Activated naive CD4-positive, alpha-beta T cell (primary cell): ENCODE results near the gene TSFM.
"Not testable (repeated sequence)": the region's sequence is repeated elsewhere in the genome, so short reads cannot be mapped to it uniquely, and the experiment has no call there.

Source experiments
- DNase-seq, 4 experiments: peaks; one replicate each; lab custom pipeline; 2025; lab: John Stamatoyannopoulos, UW

TSFM gene

DNA sequence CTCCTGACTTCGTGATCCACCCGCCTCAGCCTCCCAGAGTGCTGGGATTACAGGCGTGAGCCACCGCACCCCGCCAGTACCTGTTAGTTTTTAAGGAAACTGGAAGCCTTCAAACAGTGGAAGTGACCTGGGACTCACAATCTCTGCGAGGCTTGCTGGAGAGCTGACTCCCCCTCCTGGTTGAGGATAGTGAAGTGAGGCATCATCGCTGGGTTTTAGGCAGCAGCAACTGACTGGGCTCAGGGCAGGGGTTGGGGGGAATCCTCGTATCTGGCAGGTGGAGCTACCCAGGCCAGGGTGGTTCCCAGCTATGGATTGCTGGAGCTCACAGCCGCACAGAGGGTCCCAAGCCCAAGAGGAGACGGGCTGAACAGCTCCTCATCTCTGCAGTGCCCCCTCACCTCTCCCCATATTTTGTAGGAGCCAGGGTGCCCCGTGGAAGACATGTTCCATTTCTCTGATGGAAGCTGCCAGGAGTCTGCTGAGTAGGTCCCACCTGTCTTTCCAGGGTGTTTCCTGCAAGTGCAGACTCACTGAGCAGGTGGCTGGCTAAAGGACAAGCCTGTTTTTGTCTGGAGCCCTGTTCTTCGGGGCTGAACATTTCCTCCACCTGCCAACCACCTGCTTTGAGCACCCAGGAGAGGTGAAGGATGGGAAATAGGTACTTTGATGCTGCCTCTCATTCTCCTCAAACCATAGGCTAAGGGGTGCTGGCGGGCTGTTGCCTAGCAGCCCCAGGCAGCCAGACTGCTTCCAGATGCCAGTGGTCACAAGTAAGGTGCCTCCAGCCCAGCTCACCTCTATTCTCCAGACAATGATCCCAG, 32.8 kb downstream of the TSFM start:
- DNase-seq, result no peak

- no peak for DNase-seq
These were observed 33.6 kb downstream of the TSFM start for GRCh38 chr12:57816001-57816854.

- no peak for DNase-seq
These were observed 34.2 kb downstream of the TSFM start for GRCh38 chr12:57816855-57817151.

DNA sequence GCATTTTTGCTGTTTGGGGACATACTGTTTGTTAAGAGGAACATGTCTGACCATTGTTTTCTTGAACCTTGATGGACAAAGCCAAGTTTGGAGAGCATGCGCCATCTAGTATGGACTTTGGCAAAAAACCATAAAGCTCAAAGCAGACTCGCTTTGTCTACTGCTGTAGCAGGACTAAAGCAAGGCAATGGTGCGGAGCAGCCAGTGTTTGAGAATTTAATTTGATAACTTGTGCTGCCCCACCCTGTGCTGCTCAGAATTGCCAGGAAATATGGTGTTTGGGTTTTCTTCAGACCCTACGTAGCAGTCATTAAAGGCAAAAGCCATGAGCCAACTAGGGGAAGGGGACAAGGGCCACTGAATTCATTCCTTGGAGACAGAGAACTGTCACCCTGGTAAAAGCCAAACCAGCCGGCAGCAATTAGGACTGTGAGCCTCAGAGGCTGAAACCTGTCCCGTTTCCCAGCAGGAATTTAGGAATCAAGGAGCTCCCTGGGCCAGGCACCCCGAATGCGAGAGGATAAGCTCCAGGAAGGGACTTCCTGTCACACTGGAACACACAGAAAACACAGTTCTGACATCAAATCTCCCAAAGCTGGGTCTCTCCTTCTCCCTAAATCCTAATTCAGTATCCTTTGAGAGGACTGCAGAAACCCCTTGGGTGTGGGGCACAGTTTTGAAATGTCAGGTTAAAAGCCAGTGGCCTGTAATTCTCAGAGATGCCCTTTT, 34.8 kb downstream of the TSFM start:
- DNase-seq, result no peak

GRCh38 chr12:57817990-57818331, 35.4 kb downstream of the TSFM start:
- not testable (repeated sequence) for DNase-seq

GRCh38 chr12:57820119-57820518, 37.5 kb downstream of the TSFM start:
- not testable (repeated sequence) for DNase-seq

DNA sequence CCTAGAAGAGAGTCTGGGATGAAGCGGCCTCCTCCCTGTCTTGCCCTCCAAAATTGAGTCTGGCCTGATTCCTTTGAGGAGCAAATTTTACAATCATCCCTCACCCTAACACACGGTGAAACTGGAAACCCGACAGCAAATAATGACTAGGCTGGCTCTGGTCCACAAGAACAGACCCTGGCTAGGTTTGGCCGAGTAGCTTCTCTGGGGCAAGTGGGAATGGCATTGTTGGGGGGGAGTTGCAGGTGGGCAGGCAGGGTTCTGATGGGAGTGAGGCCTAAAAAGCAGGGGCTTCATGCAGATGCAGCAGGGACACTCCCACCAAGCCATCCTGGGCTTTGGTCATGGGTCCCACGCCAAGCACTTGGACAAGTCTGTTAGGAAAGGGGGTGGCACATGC, 38.4 kb downstream of the TSFM start:
- DNase-seq, result not testable (repeated sequence)

- DNase-seq, result no peak
These were observed 39.1 kb downstream of the TSFM start for GRCh38 chr12:57821474-57822214.

DNA sequence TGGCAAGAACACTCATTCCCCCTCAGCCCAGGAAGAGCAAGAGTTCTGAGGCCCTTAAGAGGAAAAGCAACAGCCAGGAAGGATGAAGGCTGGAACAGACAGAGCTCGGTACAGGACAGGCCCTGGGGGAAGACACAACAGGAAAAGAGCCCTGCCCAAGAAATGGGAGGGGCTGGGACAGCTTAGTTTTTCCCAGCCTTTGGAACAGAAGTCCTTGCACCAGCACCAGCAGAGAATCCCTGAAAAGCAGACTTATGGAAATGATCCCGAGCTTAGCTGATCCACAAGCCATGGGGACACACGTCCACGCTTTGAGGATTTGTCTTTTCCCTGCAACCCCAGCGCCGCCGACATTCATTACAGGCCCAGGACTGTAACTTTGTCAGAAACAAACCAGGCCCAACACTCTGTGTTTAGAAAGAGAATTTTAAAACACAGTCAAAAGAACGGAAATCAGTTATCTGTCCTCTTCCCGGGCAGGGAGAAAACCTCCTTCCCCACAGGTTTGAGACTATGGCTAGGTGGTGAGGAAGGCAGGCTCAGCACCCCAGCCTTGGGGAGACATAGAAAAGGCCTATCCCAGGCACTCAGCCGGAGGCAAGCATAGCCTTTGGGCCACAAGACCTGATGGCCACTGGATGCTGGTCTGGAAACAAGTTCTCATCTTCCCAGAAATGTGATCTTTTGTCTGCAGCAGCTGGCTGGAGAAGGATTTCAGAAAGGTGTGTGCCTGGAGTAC, 40.0 kb downstream of the TSFM start:
- no peak for DNase-seq

DNA sequence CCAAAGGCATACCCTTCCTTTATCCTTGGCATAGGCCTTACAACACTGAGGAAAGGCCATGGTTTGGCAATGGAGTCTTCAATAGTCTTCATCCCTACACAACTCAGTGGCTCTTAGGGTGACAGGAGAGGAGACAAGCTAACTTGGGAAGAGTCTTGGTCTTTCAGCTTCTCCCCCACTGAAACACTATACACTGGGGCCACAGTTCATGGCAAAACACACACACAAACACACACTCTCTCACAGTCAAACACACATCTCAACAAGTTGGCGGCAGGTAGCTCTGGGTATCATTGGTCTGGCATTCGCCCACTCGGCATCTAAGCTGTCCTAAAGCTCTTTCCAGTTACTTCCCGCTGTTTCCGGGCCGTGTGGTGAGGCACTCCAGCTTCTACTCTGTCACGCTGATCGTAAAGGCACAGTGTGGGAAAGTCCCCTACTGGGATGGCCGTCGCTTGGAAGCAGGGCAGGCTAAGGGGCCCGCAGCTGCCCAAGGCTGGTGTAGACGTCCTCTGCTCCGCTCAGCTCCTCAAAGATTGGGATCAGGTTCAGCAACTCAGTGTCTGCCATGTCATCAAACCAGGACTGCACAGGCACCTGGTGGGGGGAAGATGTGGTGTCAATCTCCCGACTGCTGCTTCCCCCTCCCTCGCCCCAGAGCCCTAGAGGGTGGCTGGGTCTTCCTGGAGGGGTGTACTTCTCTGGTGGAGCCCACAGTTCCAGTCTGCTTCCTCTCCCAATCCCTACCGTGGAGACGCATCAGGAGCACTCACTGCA, 40.7 kb downstream of the TSFM start:
- no peak for DNase-seq

DNA sequence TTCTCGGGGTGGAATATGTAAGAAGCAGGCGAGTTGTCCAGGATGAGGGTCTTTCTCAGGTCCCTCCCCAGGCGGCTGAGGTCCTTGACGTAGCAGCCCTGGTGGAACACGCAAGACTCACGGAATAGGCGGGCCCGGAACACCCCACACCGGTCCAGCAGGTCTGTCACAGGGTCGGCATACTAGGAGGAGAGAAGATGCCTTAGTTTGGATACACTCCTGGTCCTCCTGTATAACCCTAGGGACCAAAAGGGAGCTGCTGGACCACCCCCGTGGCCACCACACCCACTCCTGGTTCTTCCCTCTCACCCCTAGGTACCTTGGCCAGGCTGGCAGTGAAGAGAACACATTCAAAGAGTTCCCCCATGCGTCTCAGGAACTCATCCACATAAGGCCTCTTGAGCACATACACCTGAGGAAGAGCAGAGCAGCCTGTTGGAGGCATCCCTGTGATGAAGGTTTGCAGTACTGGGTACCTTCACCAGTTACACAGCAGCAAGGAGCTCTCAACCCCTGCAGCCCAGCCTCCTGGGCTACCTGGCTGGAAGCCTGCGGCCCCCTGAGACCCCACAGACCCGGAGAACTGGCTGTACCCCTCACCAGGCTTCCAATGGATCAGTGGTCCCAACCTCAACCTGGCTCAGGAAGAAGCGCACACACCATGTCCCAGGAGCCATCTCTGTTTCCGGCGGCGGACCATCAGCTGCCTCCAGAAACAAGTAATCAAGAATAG, 41.5 kb downstream of the TSFM start:
- DNase-seq, result no peak

DNA sequence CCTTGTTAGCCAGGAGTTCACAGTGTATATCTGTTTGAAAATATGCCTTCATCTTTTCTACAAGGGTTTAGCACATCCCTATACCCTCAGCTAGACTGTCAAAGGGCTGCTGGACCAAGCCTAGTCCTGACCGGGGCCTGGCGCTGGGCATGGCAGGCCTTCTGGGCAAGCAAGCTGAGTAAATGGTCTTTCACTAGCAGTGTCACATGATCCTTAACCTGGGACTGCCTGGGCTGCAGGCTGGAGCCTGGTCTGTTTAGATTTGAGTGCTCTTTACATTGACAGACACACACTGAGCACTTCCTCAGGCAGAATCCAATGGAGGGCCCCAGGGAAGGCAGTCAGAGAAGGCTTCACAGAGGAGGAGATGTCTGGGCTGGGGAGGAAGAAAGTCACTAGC, 42.9 kb downstream of the TSFM start:
- no peak for DNase-seq

GRCh38 chr12:57826400-57826799, 43.8 kb downstream of the TSFM start:
- DNase-seq, result no peak

GRCh38 chr12:57826966-57827365, 44.4 kb downstream of the TSFM start:
- DNase-seq, result no peak

GRCh38 chr12:57829025-57829777, 46.6 kb downstream of the TSFM start:
- no peak for DNase-seq

DNA sequence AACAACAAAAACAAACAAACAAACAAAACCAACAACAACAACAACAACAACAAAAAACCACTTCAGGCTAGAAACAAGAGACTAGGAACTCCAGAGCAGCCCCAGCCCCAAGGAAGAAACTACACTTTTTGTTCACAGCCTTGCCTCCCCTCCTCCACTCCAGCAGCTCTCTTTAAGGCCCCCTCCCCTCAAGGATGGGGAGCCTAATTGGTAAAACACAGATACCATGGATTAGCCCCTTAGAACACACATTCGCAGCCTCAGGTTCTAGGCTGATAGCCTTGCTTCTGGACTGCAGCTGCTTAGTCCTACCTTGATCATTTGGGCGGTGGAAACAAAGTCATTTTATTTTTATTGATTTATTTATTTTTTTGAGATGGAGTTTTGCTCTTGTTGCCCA, 47.8 kb downstream of the TSFM start:
- DNase-seq, result no peak

GRCh38 chr12:57832966-57833365, 50.4 kb downstream of the TSFM start:
- DNase-seq, result no peak

GRCh38 chr12:57833672-57834071, 51.1 kb downstream of the TSFM start:
- DNase-seq, result no peak
